ENCODE results near the gene SNRPA1.
A peak's percentile ranks its signal among the peaks of the same experiment; 100 is the strongest.

- TF ChIP-seq GABPA (IDR thresholded peaks at IDR 0.05; ENCODE audit: low read depth, low read length): no peak
- 0 out of 2 replicates have a peak, but pooled peaks have one; percentile 37 for TF ChIP-seq GABPA (CRISPR knock-in tag; IDR thresholded peaks at IDR 0.05; ENCODE audit: low read depth)
- no peak for TF ChIP-seq ETS1 (CRISPR knock-in tag; IDR thresholded peaks at IDR 0.05)
- peak; percentile 91 for TF ChIP-seq CEBPB (IDR thresholded peaks at IDR 0.05; ENCODE audit: borderline replicate concordance, low read depth, low read length)
- TF ChIP-seq SIN3A (IDR thresholded peaks at IDR 0.05; ENCODE audit: borderline replicate concordance, low read depth, low read length): no peak
- TF ChIP-seq TFDP2 (CRISPR knock-in tag; IDR thresholded peaks at IDR 0.05): no peak
- no peak for TF ChIP-seq RFX5 (IDR thresholded peaks at IDR 0.05; ENCODE audit: low read depth, low read length)
Observed at GRCh38 chr15:101324524-101325177, 29.6 kb upstream of the SNRPA1 start.

Measured in HepG2 (cell line).